OCI-LY7 (cell line): ENCODE data around the gene EVI5.

Source experiments
- EZH2phosphoT487 ChIP-seq: fragments of 200-600 bp; sonication (generic); IDR thresholded peaks from 2 replicates; pipeline ENCODE4 v1.6.1; 2018; ENCODE audit warnings: low read depth, borderline replicate concordance, mild to moderate bottlenecking, mixed run types, antibody characterized with exemption, low read length, moderate library complexity, mixed read lengths
- TF ChIP-seq, protein P1 (sequence below): fragments of 200-600 bp; sonication (generic); conservative IDR thresholded peaks from 2 replicates; pipeline ENCODE4 v1.5.1; 2014; ENCODE audit warnings: mild to moderate bottlenecking, antibody characterized with exemption, low read length, moderate library complexity, mixed read lengths

DNA sequence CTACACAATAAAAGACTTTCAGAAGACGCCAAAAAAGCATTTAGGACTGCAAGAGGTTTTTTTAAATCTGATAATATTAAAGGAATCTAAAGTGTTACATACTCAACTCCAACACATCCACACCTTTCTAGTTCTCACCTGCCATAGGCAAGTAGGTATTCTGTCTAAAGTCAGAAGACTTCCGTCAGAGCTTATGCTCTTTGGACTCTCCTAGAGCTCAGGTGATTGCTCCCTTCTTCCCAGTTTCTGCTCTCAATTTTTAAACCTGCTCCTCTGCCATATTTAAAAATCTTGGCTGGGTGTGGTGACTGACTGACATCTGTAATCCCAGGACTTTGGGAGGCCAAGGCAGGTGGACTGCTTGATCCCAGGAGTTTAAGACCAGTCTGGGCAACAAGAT lies 16.6 kb downstream of the EVI5 start:
- TF ChIP-seq, protein P1, sequence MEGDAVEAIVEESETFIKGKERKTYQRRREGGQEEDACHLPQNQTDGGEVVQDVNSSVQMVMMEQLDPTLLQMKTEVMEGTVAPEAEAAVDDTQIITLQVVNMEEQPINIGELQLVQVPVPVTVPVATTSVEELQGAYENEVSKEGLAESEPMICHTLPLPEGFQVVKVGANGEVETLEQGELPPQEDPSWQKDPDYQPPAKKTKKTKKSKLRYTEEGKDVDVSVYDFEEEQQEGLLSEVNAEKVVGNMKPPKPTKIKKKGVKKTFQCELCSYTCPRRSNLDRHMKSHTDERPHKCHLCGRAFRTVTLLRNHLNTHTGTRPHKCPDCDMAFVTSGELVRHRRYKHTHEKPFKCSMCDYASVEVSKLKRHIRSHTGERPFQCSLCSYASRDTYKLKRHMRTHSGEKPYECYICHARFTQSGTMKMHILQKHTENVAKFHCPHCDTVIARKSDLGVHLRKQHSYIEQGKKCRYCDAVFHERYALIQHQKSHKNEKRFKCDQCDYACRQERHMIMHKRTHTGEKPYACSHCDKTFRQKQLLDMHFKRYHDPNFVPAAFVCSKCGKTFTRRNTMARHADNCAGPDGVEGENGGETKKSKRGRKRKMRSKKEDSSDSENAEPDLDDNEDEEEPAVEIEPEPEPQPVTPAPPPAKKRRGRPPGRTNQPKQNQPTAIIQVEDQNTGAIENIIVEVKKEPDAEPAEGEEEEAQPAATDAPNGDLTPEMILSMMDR: no peak
- no peak for TF ChIP-seq EZH2phosphoT487
